GM19438 (cell line): ENCODE results near the gene ARTN.

ENCODE experiments used
- ATAC-seq: cut with Tn5 transposase; IDR thresholded peaks from one replicate; pipeline ENCODE4 v1.9.1; 2021; ENCODE audit warnings: low read depth; ENCODE audit not compliant: unreplicated experiment

ARTN gene

DNA sequence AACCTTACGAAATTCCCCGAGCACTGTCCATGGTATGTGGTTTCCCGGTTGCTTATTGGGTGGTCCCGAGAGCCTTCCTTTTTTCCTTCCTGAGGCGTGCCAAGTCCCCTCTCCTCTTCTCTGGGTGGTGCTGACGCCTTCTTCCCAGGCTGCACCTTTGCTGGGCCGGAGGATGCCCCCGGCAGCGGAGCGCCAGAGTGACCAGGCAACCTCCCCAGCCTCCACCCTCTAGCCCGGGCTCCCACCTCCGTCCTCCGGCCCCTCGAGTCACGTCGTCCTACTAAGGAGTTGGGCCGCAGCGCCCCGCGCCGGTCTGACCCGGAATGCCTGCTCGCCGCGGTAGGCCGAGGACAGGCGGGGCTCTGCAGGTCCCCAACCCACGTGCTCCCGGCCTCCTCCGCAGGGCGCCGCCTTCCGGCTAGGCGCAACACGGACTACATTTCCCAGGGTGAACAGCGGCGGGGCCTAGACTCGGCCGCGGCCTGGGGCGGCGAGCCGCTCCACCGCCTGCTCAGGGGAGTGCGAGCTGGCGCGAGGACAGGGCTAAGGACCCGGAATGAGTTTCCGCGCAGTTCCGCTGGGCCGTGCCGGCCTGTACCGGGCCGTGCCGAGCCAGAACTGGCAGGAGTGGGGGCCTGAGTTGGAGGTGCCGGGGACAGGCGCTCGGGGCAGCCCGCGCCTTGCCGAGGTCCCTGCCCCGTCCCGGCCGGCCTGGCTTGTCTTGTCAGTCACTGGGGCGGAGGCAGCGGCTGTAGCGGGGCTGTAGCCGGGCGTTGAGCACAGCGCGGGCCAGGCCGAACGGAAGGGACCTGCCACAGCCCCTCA lies 12.8 kb downstream of the ARTN start, which contains the start of gene IPO13:
Gene IPO13 (plus strand): TSS at position 715 of the 825 bp plus-strand sequence. CDS start 651 bp downstream, outside the sequence.
- peak; percentile 96 for ATAC-seq

GRCh38 chr1:43947061-43947873 lies 13.7 kb downstream of the ARTN start:
- no peak for ATAC-seq

DNA sequence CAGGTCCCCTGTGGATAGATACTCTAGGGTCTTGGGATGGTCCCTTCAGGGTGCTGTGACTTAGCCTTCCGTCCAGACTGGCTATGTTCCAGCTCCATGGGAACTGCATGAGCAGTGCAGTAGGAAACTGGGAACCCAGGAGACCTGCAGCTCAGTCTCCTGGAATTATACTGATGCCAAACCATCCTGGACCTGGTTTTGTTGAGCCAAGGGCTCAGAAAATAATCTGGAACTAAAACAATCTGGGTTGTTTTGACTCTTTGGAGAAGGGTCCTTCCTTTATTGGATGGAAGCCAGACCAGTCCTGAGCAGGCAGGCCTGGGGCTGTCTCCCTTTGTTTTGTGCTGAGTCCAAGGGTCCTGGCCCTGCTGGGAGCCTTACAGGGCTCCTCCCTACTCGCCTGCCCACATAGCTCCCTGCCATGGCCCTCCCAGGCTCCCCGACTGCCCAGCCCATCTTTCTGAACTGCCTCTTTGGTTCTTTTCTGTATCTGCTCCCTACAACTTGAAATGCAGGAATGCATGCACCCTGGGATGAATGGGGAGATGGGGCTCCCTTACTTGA lies 14.4 kb downstream of the ARTN start:
- ATAC-seq = no peak

- ATAC-seq = no peak
Observed at GRCh38 chr1:43949678-43950077, 16.1 kb downstream of the ARTN start.

DNA sequence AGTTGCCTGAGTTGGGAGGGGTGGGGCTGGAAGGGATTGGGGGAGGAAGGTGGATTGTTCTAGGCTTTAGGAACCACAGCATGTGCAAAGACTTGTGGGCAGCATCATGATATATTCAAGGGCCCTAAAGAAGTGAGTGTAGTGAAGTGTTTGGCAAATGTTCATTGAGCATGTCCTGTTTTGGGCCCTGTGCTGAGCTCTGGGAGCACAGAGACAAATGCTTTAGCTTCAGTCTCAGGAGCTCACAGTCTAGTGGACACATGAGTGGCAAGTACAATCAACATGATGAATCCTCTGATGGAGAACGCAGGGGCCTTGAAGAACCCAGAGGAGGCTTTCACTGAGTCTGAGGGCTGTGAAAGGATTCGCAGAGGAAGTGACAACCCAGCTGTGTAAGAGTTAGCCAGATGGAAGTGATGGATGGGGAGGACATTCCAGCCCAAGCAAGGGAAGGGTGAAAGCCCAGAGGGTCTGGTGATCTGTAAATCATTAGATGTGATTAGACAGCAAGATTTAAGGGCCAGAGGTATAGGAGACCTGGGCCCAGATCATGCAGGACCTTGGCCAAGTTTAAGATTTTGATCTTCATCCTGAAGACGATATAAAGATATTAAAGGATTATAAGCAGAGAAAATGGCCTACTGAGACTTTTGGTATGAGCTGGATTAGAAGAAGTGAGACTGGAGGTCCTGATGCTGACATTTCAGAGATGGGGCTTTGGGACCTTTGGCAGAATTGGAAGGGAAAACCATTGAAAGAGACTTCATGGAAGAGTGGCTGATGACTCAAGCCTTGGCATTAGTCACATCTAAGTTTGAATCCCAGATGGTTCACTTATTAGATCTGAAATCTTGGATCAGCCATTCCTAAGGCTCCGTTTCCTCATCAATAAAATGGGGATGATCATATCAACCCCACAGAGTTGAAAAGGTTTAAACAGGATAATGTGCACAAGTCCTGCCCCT lies 17.7 kb downstream of the ARTN start:
- ATAC-seq = no peak

- no peak for ATAC-seq
Observed at GRCh38 chr1:43952731-43953346, 19.2 kb downstream of the ARTN start.

DNA sequence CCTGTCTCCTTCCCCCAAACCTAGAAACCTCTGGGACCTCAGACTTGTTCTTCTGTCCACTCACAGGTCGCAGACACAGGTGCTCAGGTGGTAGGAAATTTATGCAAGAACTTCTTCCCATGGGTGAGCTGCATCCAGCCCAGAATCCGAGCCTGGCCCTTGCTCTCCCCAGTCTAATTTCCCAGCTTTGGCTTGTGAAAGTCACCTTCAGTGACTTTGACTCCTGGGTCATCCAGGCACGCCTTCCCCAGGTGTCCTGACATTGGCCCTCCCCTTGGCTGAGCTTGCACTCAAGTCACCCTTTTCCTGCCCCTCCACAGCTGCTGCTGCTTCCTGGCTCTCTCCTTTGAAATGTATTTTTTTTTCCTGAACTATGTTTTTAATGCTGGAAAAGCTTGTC lies 19.8 kb downstream of the ARTN start:
- ATAC-seq = no peak

- no peak for ATAC-seq
Observed at GRCh38 chr1:43954036-43954435, 20.4 kb downstream of the ARTN start.

DNA sequence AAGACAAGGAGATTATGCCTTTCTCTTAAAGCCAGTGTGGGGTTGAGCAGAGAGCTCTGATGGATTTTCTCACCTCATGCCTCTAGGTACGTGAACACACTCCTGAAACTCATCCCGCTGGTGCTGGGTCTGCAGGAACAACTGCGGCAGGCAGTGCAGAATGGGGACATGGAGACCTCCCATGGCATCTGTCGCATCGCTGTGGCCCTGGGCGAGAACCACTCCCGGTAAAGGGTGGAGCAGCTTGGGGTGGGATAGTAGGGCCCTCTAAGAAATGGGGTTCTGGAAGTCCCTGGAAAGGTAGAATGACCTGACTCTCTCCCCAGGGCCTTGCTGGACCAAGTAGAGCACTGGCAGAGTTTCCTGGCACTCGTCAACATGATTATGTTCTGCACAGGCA lies 22.6 kb downstream of the ARTN start:
- no peak for ATAC-seq

- ATAC-seq = no peak
Observed at GRCh38 chr1:43957407-43958040, 23.9 kb downstream of the ARTN start.

- no peak for ATAC-seq
Observed at GRCh38 chr1:43958351-43959255, 25.0 kb downstream of the ARTN start.

DNA sequence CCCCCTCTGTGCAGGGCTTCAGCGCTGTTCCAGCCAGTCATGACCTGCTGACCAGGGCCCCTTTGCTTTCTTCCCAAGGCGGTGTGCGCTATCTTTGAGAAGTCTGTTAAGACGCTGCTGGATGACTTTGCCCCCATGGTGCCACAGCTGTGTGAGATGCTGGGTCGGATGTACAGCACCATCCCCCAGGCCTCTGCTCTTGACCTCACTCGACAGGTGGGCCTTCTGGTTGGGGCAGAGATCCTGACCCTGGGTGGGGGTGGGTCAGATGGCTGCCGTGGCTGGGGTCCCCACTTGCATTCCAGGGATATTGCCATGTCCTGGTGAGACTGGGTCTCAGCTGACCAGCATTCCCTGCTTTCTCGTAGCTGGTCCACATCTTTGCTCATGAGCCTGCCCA lies 27.2 kb downstream of the ARTN start:
- ATAC-seq = no peak

DNA sequence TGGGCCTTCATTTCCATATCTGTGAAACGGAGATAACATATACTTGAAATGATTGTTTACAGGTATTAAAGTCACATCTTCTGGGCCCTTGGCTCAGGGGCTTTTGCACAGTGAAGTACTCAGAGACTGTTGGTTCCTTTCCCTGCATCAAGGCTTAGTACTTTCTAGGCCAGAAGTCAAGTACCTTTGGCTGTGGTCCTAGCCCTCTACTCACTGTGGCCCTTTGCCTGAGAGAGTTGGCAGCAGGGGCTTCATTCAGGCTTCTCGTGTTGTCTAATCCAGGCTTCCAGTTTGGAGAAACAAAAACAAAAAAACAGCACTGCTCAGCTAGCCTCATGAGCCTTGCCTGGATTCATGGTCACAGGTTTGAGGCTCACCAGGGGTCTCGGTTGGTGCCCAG lies 28.1 kb downstream of the ARTN start:
- ATAC-seq = no peak

- ATAC-seq = no peak
Observed at GRCh38 chr1:43962324-43962723, 28.7 kb downstream of the ARTN start.

- no peak for ATAC-seq
Observed at GRCh38 chr1:43963006-43963405, 29.4 kb downstream of the ARTN start.

GRCh38 chr1:43963890-43964289 lies 30.3 kb downstream of the ARTN start:
- no peak for ATAC-seq

DNA sequence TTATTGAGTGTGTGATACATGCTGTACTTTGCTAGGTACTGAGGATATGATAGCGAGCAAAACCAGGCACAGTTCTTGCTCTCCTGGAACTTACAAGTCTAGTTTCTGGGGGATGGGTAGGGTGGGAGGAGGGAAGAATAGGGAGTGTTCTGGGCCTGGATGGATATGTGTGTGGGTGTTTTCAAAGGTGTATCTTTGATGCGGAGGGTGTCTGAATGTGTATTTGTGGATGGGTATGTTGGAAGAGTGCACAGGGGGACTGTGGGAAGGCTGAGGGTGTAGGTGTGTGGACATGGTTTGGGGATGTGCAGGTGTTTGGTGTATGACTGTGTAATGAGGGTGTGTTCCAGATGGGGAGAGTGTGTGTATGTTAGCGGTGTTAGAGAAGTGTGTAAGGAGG lies 31.7 kb downstream of the ARTN start:
- no peak for ATAC-seq

DNA sequence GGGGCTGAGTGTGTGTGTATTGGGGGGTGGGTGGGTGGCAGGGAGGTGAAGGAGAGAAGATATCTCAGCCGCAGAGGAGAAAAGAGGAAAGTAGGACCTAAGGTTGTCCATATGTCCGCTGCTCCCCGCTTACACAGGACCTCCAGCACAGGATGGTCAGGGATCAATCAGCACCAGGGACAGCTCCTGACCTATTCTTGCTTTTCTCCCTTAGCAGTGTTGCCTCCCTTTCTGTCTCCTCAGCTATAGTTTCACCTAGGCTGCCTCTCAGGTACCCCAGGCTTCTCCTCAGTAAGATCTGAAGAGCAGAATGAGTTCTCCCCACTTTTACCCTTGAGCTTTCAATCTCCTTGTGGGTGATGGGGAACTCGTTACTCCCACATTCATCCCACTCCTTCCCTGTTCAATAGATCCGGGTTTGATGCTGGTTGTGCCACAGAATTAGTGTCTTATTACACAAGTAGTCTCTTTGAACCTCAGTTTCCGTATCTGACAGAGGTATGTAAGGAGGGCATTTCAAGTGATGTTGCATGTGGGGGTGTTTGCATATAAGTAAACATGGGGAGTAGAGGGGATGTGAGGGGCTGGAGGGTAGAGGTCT lies 34.8 kb downstream of the ARTN start:
- no peak for ATAC-seq
